Measurements from ENCODE around the gene FRY.

GRCh38 chr13:32032759-32033158 lies 1.2 kb downstream of the FRY start:
- TF ChIP-seq CTCF (IDR thresholded peaks at IDR 0.05; ENCODE audit: insufficient read depth, low read length) (no peak), POLR2AphosphoS5 (IDR thresholded peaks at IDR 0.05; ENCODE audit: low read depth) (no peak), GABPA (IDR thresholded peaks at IDR 0.05; ENCODE audit: low read depth) (no peak)

Data from HL-60 (cell line).